Prostate gland (tissue), 2 donors: Measurements from ENCODE around the gene CACNA1A.

Experiments used
- POLR2A ChIP-seq: fragments of 450-650 bp; IDR thresholded peaks from one replicate; pipeline ENCODE4 v1.6.1; 2016; ENCODE audit warnings: antibody characterized with exemption, mild to moderate bottlenecking
- TF ChIP-seq, protein P1 (sequence below), 4 experiments: fragments of 200-600 bp in 2 of 4; fragments of 450-650 bp in 2 of 4; sonication (generic) in 2 of 4; IDR thresholded peaks; 1 replicate in 3 of 4; 2 replicates in 1 of 4; pipeline ENCODE4 v1.5.1; 2016 to 2019; ENCODE audit warnings: antibody characterized with exemption in 4 of 4, mild to moderate bottlenecking in 2 of 4, moderate library complexity in 2 of 4

DNA sequence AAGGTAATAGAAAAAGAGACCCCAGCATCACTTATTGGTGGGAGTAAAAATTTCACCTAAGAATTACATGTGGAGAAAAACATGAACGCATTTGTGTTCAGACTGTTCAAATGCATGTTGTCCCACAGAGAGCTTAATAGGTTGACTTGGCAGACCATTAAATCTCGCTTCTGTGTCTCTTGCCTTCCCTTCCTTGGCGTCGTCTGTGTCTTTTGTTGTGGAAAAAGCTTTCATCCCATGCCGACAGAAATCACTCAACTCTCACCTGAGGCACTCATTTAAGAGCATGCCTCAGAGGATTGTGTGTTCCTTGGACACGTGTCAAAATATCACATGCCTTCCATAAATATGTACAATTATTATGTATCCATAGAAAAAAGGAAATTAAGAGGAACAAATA lies 24.4 kb upstream of the CACNA1A start:
- TF ChIP-seq, protein P1, sequence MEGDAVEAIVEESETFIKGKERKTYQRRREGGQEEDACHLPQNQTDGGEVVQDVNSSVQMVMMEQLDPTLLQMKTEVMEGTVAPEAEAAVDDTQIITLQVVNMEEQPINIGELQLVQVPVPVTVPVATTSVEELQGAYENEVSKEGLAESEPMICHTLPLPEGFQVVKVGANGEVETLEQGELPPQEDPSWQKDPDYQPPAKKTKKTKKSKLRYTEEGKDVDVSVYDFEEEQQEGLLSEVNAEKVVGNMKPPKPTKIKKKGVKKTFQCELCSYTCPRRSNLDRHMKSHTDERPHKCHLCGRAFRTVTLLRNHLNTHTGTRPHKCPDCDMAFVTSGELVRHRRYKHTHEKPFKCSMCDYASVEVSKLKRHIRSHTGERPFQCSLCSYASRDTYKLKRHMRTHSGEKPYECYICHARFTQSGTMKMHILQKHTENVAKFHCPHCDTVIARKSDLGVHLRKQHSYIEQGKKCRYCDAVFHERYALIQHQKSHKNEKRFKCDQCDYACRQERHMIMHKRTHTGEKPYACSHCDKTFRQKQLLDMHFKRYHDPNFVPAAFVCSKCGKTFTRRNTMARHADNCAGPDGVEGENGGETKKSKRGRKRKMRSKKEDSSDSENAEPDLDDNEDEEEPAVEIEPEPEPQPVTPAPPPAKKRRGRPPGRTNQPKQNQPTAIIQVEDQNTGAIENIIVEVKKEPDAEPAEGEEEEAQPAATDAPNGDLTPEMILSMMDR (IDR thresholded peaks at IDR 0.05): no peak
- TF ChIP-seq POLR2A: no peak
